GM15510 (cell line): ENCODE results near the gene PLD3.

ENCODE experiments used
- POLR2A ChIP-seq: IDR thresholded peaks from 3 replicates; pipeline ENCODE4 v1.6.1; 2011; ENCODE audit warnings: borderline replicate concordance; ENCODE audit not compliant: insufficient read length; ENCODE audit errors: extremely low read depth

PLD3 gene, protein sequence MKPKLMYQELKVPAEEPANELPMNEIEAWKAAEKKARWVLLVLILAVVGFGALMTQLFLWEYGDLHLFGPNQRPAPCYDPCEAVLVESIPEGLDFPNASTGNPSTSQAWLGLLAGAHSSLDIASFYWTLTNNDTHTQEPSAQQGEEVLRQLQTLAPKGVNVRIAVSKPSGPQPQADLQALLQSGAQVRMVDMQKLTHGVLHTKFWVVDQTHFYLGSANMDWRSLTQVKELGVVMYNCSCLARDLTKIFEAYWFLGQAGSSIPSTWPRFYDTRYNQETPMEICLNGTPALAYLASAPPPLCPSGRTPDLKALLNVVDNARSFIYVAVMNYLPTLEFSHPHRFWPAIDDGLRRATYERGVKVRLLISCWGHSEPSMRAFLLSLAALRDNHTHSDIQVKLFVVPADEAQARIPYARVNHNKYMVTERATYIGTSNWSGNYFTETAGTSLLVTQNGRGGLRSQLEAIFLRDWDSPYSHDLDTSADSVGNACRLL

DNA sequence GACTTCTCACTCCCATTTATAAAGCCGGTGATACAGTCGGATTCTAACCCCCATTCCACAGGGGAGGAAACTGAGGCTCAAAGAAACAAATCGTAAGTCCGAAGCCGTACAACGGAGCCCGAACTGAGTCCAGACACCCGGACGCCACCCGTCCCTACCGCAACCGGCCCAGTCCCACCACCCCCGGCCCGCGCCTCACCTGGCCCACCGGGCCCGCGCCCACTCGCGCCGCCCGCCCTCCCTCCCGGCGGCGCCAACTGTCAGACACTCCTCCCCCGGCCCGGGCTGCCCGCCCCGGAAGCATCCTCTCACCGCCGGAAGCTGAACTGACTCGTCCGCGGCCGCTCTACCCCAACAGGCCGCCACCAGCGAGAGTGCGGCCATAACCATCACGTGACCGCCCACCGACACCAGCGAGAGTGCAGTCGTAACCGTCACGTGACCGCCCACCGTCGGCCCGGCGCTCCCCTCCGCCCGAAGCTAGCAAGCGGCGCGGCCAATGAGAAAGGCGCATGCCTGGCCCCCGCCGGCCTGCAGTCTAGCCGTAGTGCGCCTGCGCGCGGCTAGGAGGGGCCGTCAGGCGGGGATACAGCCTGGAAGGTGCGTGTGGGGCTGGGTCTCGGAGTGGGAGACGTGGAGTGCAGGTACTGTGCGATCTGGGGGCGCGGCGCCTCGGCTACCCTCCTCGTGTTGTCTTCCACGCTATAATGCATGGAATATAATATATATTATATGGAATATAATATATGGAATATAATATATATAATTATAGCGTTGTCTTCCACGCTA, at the start of gene PLD3, which contains the start of gene C19orf47:
Gene PLD3 (plus strand): TSS at position 571 of the 789 bp plus-strand sequence. CDS start 17,789 bp downstream, outside the sequence.
Gene C19orf47 (minus strand): TSS at position 273 of the 789 bp plus-strand sequence. CDS start 6,540 bp downstream, outside the sequence.
- TF ChIP-seq POLR2A = peak; percentile 95

DNA sequence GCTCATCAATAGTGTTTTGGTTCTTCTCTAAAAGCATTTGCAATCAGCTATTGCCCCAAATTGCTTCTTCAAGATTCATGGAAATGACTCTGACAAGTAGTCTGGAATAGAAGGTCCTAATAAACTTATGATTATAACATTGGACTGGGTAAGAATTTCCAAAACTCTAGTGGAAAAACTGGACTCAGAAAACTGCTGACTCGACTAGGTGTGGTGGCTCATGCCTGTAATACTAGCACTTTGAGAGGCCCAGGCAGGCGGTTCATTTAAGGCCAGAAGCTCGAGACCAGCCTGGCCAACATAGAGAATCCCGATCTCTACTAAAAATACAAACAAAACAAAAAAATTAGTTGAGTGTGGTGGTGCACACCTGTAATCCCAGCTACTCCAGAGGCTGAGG, 47.8 kb upstream of the PLD3 start:
- TF ChIP-seq POLR2A = no peak

DNA sequence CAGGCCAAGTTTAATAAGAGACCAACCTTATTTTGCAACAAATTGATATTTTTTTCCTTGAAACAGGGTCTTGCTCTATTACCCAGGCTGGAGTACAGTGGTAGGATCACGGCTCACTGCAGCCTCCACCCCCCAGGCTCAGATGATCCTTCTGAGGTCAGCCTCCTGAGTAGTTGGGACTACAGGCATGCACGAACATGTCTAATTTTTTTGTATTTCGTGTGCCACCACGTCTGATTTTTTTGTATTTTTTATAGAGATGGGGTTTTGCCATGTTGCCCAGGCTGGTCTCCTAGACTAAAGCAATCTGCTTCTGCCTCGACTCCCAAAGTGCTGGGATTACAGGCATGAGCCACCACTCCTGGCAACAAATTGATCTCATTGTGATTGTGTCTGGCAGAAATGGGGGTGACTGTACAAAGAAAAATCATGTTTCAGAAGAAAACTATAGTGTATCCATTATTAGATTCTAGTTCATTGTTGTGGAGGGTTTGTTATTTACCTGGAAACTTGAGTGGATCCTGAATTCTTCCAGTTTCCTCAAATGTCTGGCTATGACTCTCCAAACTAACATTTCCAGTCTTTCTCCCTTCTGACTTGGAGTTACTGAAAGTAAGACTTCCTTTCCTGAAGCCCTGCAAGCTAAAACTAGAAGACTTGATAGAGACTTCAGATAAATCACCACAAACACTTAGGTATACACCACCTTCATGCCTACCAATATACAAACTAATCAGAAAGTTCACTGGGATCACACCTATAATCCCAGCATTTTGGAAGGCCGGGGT, 46.1 kb upstream of the PLD3 start:
- no peak for TF ChIP-seq POLR2A

DNA sequence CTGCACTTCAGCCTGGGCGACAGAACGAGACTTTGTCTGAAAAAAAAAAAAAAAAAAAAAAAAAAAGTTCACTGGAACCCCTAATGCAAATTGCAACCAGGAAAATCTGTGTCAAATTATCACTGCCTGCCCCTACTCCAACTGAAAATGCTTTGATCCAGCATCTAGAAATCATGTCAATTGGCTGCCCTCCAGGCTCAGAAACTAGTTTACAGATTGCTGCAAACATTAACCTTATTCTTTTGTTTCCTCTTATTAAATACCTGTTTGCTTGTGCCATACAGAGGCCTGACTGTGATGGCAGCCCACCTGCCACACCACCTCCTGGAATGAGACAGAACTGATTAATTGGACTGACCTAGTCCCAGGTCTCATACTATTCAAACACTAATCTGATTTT, 44.7 kb upstream of the PLD3 start:
- no peak for TF ChIP-seq POLR2A

- no peak for TF ChIP-seq POLR2A
These were observed 44.2 kb upstream of the PLD3 start for GRCh38 chr19:40304306-40304705.

- TF ChIP-seq POLR2A = no peak
These were observed 43.1 kb upstream of the PLD3 start for GRCh38 chr19:40305403-40305802.

DNA sequence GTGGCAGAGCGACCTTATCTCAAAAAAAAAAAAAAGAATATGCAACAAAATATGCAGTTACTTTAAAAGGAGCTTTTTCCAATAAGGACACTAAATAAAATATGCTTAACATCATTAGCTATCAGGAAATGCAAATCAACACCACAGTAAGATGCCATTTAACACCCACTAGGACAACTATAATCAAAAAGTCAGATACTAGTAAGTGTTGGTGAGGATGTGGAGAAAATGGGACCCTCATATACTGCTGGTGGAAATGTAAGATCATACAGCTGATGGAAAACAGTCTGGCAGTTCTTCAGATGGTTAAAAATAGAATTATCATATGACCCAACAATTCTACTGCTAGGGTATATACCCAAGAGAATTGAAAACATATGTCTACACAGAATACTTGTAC, 38.8 kb upstream of the PLD3 start:
- no peak for TF ChIP-seq POLR2A

- TF ChIP-seq POLR2A = no peak
These were observed 36.0 kb upstream of the PLD3 start for GRCh38 chr19:40312533-40312932.

- no peak for TF ChIP-seq POLR2A
These were observed 35.1 kb upstream of the PLD3 start for GRCh38 chr19:40313229-40313983.

GRCh38 chr19:40314656-40315055, 33.8 kb upstream of the PLD3 start:
- no peak for TF ChIP-seq POLR2A

DNA sequence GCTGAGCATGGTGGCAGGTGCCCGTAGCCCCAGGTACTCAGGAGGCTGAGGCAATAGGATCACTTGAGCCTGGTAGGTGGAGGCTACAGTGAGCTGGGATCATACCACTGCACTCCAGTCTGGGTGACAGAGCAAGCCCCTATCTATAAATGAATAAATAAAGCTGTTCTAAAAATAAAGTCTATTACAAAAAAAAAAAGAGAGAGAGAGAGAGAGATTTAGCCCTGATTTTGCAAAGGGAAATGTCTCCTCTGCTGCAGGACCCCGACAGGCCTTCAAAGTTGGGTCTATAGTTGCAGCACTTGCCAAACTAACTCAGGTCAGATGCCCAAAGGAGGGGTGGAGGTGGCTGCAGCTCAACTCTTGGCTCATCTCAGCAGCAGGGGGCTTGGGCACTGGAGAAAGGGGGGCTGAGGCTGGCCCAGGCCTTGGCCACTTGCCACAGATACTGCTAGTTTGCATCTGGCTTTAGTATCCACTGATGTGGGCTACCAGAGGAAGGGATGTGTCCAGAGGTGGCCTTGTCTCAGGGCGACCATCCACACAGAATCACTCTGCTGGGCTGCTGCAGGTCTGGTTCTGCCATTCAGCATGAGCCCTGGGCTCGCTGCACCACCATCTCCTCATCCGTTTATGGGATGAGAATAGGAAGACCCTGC, 32.6 kb upstream of the PLD3 start:
- TF ChIP-seq POLR2A = no peak

DNA sequence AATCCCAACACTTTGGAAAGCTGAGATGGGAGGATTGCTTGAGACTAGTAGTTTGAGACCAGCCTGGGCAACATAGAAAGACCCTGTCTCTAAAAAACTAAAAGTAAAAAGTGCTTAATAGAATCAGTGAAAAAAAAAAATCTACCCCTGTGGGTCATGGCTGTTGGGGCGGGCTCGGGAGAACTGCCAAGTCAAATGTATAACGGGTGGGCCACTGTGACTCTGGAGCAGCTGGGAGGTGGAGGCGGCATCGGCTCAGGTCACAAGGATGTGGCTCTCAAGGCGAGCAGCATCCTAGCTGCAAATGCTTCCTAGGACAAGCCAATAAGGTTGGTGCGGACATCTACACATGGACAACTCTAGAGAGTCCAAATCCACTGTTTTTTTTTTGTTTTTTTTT, 31.2 kb upstream of the PLD3 start:
- TF ChIP-seq POLR2A = no peak

GRCh38 chr19:40320558-40320935, 27.9 kb upstream of the PLD3 start:
- TF ChIP-seq POLR2A = no peak
